ENCODE data around the gene HEBP2. TPM values are rescaled to one million over a fixed set of nuclear protein-coding genes. Genes with fewer than 3 reads are reported as not detected.

Gene HEBP2
- total RNA-seq, 1 experiment from 2014 or later, result 71.2 TPM

DNA sequence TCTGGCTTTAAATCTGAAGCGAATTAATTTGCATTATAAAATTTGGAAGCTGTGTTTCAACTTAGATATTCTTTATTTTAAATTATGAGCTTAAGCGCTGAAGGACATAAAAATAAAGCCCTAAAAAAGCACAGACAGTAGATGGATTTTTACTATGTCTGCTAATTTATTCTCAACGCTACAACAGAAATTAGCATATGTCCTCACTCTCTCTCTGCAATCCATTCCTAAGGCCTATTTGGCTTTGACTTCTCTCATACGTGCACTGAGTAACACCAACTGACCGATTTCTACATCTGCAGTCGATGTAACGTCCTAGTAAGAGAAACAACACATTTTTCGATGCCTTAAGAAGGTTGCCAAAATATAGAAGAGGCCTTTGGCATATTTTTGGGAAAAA is 23.7 kb downstream of the HEBP2 start:
- Mint-ChIP-seq H3K9me3 (ENCODE audit: unreplicated experiment) (no peaks in the 10 kb centered on the region), H3K4me1 (ENCODE audit: insufficient read depth, unreplicated experiment) (peaks cover 6% of the 10 kb centered on the region), H3K27ac (ENCODE audit: low read depth, unreplicated experiment) (no peak overlapping the region), H3K27me3 (ENCODE audit: insufficient read depth, unreplicated experiment) (no peaks in the 10 kb centered on the region), H3K36me3 (ENCODE audit: insufficient read depth, unreplicated experiment) (peaks cover 26% of the 10 kb centered on the region), H3K4me3 (ENCODE audit: unreplicated experiment) (no peak overlapping the region)
- DNase-seq (ENCODE audit: unreplicated experiment), result no peak
- CTCF ChIA-PET, result interaction anchor here (0.7 to 10.5 kb wide), 15 partner anchors 14 to 344 kb away, joined by 3 to 213 read pairs (median 4); no protein-coding TSS in a partner anchor
- intact Hi-C loops (cut with micrococcal nuclease), result loop anchor here (2.0 kb wide), 1 partner anchor 311 kb away; no protein-coding TSS in a partner anchor
- BruUV-seq (replicated peaks), result no TSS peak
- TF ChIP-seq, protein P1, sequence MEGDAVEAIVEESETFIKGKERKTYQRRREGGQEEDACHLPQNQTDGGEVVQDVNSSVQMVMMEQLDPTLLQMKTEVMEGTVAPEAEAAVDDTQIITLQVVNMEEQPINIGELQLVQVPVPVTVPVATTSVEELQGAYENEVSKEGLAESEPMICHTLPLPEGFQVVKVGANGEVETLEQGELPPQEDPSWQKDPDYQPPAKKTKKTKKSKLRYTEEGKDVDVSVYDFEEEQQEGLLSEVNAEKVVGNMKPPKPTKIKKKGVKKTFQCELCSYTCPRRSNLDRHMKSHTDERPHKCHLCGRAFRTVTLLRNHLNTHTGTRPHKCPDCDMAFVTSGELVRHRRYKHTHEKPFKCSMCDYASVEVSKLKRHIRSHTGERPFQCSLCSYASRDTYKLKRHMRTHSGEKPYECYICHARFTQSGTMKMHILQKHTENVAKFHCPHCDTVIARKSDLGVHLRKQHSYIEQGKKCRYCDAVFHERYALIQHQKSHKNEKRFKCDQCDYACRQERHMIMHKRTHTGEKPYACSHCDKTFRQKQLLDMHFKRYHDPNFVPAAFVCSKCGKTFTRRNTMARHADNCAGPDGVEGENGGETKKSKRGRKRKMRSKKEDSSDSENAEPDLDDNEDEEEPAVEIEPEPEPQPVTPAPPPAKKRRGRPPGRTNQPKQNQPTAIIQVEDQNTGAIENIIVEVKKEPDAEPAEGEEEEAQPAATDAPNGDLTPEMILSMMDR (IDR thresholded peaks at IDR 0.05; ENCODE audit: unreplicated experiment), result no peak
- POLR2A ChIA-PET, result interaction anchor here (0.8 to 3.9 kb wide), 5 partner anchors 23 to 81 kb away, joined by 3 to 24 read pairs (median 4); partner anchors contain the start of gene HEBP2

DNA sequence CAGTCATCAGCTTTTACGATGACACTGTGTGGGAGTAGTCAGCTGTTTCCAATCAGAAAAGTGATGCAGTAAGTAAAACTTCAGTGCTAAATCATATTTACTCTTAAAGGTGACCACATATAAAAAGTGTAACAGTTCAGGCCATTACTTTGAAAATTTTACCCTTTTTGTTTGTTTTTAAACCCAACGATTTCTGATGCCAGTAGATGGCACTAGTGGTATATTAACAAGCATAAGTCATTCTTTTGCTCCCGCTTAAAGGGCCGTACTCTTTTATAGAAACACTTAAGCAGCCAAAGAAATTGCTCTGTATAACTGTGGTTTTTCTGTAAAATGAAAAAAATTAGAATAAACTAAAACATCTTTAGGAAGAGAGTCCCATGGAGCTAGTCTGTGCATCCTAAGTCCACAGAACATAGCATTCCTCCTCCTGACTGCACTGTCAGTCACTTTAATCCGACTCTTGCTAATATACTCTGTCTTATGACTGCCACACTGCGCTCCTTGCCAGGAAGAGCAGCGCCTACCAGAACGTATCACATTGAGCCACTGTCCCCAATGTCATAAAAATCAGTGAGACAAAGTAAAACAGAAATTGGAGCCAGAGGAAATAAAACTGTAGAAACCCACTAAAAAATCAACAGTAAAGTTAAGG is 25.0 kb downstream of the HEBP2 start:
- intact Hi-C loops (cut with micrococcal nuclease), result loop anchor here (1.0 to 2.0 kb wide), 5 partner anchors 80 to 336 kb away; no protein-coding TSS in a partner anchor
- Mint-ChIP-seq H3K36me3 (ENCODE audit: insufficient read depth, unreplicated experiment) (peaks cover 14% of the 10 kb centered on the region), H3K9me3 (ENCODE audit: unreplicated experiment) (no peaks in the 10 kb centered on the region), H3K27me3 (ENCODE audit: insufficient read depth, unreplicated experiment) (no peaks in the 10 kb centered on the region), H3K4me1 (ENCODE audit: insufficient read depth, unreplicated experiment) (no peaks in the 10 kb centered on the region), H3K27ac (ENCODE audit: low read depth, unreplicated experiment) (no peak overlapping the region), H3K4me3 (ENCODE audit: unreplicated experiment) (no peak overlapping the region)
- TF ChIP-seq, protein P1 (IDR thresholded peaks at IDR 0.05; ENCODE audit: unreplicated experiment), result peak; percentile 55
- ChIA-PET CTCF (interaction anchor here (0.6 to 10.5 kb wide), 38 partner anchors 9 to 374 kb away, joined by 3 to 213 read pairs (median 4); partner anchors contain the start of gene NHSL1), POLR2A (interaction anchor here (0.6 to 3.9 kb wide), 7 partner anchors 10 to 932 kb away, joined by 3 to 24 read pairs (median 3); partner anchors contain the start of gene HEBP2)
- no TSS peak for BruUV-seq (replicated peaks)
- DNase-seq (ENCODE audit: unreplicated experiment), result peak; percentile 61

- TF ChIP-seq, protein P1 (IDR thresholded peaks at IDR 0.05; ENCODE audit: unreplicated experiment), result no peak
- no TSS peak for BruUV-seq (replicated peaks)
- no peaks in the 10 kb centered on the region for H3K27me3 Mint-ChIP-seq (ENCODE audit: insufficient read depth, unreplicated experiment)
- no peaks in the 10 kb centered on the region for H3K4me1 Mint-ChIP-seq (ENCODE audit: insufficient read depth, unreplicated experiment)
- no peak overlapping the region for H3K27ac Mint-ChIP-seq (ENCODE audit: low read depth, unreplicated experiment)
- intact Hi-C loops (cut with micrococcal nuclease), result loop anchor here (1.0 to 2.0 kb wide), 5 partner anchors 80 to 336 kb away; no protein-coding TSS in a partner anchor
- ChIA-PET CTCF (interaction anchor here (0.6 to 10.5 kb wide), 27 partner anchors 9 to 336 kb away, joined by 3 to 213 read pairs (median 5); partner anchors contain the start of gene NHSL1), POLR2A (interaction anchor here (0.6 to 3.9 kb wide), 6 partner anchors 10 to 931 kb away, joined by 3 to 24 read pairs (median 3); no protein-coding TSS in a partner anchor)
- H3K9me3 Mint-ChIP-seq (ENCODE audit: unreplicated experiment), result no peaks in the 10 kb centered on the region
- peaks cover 7% of the 10 kb centered on the region for H3K36me3 Mint-ChIP-seq (ENCODE audit: insufficient read depth, unreplicated experiment)
- no peak for DNase-seq (ENCODE audit: unreplicated experiment)
- H3K4me3 Mint-ChIP-seq (ENCODE audit: unreplicated experiment), result no peak overlapping the region
These were observed 25.7 kb downstream of the HEBP2 start for GRCh38 chr6:138429761-138430160.
